ENCODE measurements around the gene ABCF3.

Gene ABCF3

DNA sequence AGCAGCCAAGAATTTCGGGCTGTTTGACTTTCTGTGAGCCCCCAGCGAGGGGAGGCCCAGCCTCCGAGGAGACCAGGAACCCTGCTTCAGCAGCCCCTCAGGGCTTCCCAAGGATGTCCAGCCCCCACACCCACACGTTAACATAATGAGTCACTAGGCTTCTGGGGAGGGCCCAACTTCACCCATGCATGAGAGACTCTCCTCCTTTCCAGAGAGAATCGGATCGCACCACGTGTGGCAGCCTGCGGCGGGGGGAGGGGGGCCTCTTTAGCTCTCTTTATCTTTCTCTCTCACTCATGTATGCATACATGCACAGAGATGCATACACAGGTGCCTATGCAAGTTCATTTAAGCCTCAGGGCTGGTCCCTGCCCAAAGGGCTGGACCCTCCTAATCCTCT lies 14.4 kb upstream of the ABCF3 start:
- no peaks in the 10 kb centered on the region for H3K9me3 ChIP-seq (ENCODE audit: severe bottlenecking)
- peaks cover under 1% of the 10 kb centered on the region for H3K4me1 ChIP-seq (ENCODE audit: insufficient read depth, poor library complexity, severe bottlenecking)
- DNase-seq (ENCODE audit: low spot score) (no peak), ATAC-seq (ENCODE audit: low read depth) (no peak)
- TF ChIP-seq CTCF (IDR thresholded peaks at IDR 0.05; ENCODE audit: poor library complexity, severe bottlenecking): no peak
- H3K27me3 ChIP-seq (ENCODE audit: insufficient read depth, poor library complexity, severe bottlenecking): no peaks in the 10 kb centered on the region
- no peak overlapping the region for H3K4me3 ChIP-seq (ENCODE audit: severe bottlenecking)
- peaks cover 42% of the 10 kb centered on the region for H3K36me3 ChIP-seq (ENCODE audit: low read depth)
- H3K27ac ChIP-seq (ENCODE audit: poor library complexity, severe bottlenecking): no peak overlapping the region

DNA sequence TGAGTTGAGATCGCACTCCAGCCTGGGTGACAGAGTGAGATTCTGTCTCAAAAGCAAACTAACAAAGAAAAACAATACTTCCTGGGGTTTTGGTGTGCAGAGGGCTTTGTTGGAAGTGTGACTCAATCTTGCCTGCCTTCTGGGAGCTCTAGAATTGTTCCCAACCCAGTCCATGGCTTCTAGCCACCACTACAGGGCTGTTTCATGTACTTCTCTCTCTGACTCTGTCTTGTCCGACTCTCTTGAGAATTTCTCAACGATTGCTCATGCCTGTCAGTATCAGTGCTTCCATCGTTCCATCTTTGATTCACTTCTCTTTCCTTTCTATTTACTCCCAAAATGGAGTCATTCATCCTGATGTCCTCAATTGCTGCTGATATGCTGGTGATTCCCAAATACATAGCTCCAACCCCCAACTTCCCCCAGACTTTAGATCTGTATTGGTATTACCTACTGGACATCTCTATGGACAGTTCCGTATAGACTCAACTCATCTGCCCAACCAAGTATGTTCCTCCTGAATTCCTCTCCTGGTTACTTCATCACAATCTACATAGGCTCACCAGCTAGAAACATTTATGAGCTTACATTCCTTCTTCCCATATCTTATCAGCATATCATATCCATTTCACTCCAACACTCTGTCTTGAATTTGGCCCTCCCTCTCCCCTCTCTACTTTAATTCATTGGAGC lies 13.2 kb upstream of the ABCF3 start:
- Histone ChIP-seq H3K4me3 (ENCODE audit: severe bottlenecking) (no peak overlapping the region), H3K4me1 (ENCODE audit: insufficient read depth, poor library complexity, severe bottlenecking) (peaks cover 6% of the 10 kb centered on the region), H3K9me3 (ENCODE audit: severe bottlenecking) (no peaks in the 10 kb centered on the region), H3K27me3 (ENCODE audit: insufficient read depth, poor library complexity, severe bottlenecking) (no peaks in the 10 kb centered on the region), H3K36me3 (ENCODE audit: low read depth) (peaks cover 45% of the 10 kb centered on the region), H3K27ac (ENCODE audit: poor library complexity, severe bottlenecking) (no peak overlapping the region)
- ATAC-seq (ENCODE audit: low read depth) (no peak), DNase-seq (ENCODE audit: low spot score) (no peak)
- TF ChIP-seq CTCF (IDR thresholded peaks at IDR 0.05; ENCODE audit: poor library complexity, severe bottlenecking): no peak

DNA sequence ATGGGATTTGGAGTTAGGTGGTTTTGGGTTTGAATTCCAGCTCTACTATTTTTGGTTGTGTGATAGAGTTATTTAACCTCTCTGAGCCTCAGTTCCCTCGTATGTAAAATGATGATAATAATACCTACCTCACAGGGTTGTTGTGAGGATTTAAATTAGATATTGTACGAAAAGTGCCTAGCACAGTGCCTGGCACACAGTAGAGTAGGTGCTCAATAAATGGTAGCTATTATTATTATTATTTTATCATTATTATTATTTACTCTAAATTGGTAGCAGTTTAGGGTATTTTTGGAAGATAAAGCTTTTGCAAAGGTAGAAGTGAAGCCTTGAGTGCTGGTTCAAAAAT lies 12.7 kb upstream of the ABCF3 start:
- ATAC-seq (ENCODE audit: low read depth): no peak
- Histone ChIP-seq H3K9me3 (ENCODE audit: severe bottlenecking) (no peaks in the 10 kb centered on the region), H3K36me3 (ENCODE audit: low read depth) (peaks cover 45% of the 10 kb centered on the region), H3K27ac (ENCODE audit: poor library complexity, severe bottlenecking) (peak overlapping the region; percentile 14), H3K27me3 (ENCODE audit: insufficient read depth, poor library complexity, severe bottlenecking) (no peaks in the 10 kb centered on the region), H3K4me1 (ENCODE audit: insufficient read depth, poor library complexity, severe bottlenecking) (peaks cover 6% of the 10 kb centered on the region), H3K4me3 (ENCODE audit: severe bottlenecking) (no peak overlapping the region)
- no peak for TF ChIP-seq CTCF (IDR thresholded peaks at IDR 0.05; ENCODE audit: poor library complexity, severe bottlenecking)
- DNase-seq (ENCODE audit: low spot score): no peak

DNA sequence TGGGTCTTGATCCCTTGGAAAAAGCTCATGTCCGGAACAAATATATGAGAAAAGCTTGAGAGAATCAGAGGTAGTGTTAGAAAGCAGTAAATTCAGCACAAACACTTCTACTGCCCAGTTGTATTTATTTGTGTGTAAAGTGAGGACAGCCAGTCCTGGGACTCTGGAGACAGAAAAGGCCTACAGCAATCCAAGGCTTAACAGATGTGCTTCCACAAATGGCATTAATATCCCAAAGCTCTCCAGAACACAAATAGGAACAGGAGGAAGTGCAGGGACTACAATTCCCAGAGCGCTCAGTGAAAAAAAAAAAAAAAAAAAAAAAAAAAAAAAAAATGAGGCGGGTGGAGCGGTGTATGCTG lies 11.7 kb upstream of the ABCF3 start:
- H3K36me3 ChIP-seq (ENCODE audit: low read depth): peaks cover 45% of the 10 kb centered on the region
- H3K4me1 ChIP-seq (ENCODE audit: insufficient read depth, poor library complexity, severe bottlenecking): peaks cover 6% of the 10 kb centered on the region
- ATAC-seq (ENCODE audit: low read depth) (no peak), DNase-seq (ENCODE audit: low spot score) (no peak)
- no peak for TF ChIP-seq CTCF (IDR thresholded peaks at IDR 0.05; ENCODE audit: poor library complexity, severe bottlenecking)
- no peaks in the 10 kb centered on the region for H3K27me3 ChIP-seq (ENCODE audit: insufficient read depth, poor library complexity, severe bottlenecking)
- no peaks in the 10 kb centered on the region for H3K9me3 ChIP-seq (ENCODE audit: severe bottlenecking)
- no peak overlapping the region for H3K4me3 ChIP-seq (ENCODE audit: severe bottlenecking)
- H3K27ac ChIP-seq (ENCODE audit: poor library complexity, severe bottlenecking): peak overlapping the region; percentile 14

GRCh38 chr3:184174646-184175492 lies 11.1 kb upstream of the ABCF3 start, which contains the start of gene AP2M1:
Gene AP2M1, plus strand, starts transcription at chr3:184174855. Its CDS starts 2,139 bp downstream, at chr3:184176994.
- ATAC-seq (ENCODE audit: low read depth) (peak; percentile 80), DNase-seq (ENCODE audit: low spot score) (peak; percentile 98)
- Histone ChIP-seq H3K9me3 (ENCODE audit: severe bottlenecking) (no peaks in the 10 kb centered on the region), H3K36me3 (ENCODE audit: low read depth) (peaks cover 50% of the 10 kb centered on the region), H3K4me3 (ENCODE audit: severe bottlenecking) (peak within 1 kb of the TSS; percentile 87), H3K27ac (ENCODE audit: poor library complexity, severe bottlenecking) (peak within 1 kb of the TSS; percentile 88), H3K27me3 (ENCODE audit: insufficient read depth, poor library complexity, severe bottlenecking) (no peaks in the 10 kb centered on the region), H3K4me1 (ENCODE audit: insufficient read depth, poor library complexity, severe bottlenecking) (peaks cover 6% of the 10 kb centered on the region)
- TF ChIP-seq CTCF (IDR thresholded peaks at IDR 0.05; ENCODE audit: poor library complexity, severe bottlenecking): no peak
